WTC11 (cell line): ENCODE results near the gene TRRAP. TPM values are rescaled to one million over a fixed set of nuclear protein-coding genes. Genes with fewer than 3 reads are reported as not detected.

ENCODE experiments used
- ATAC-seq: fragments of 200-7000 bp; cut with Tn5 transposase; 2 replicates; pipeline ENCODE4 v1.10.0; 2021; ENCODE audit warnings: mild to moderate bottlenecking, moderate library complexity
- CTCF ChIA-PET: fragments of 300-600 bp; sonication (Branson Sonifier 250); formaldehyde crosslinking; loops from one replicate; lab custom pipeline; 2021; ENCODE audit warnings: antibody characterized with exemption; lab: Charles Lee
- POLR2A ChIA-PET: fragments of 350-600 bp; sonication (Branson Sonifier 250); formaldehyde crosslinking; loops from one replicate; lab custom pipeline; 2021; ENCODE audit warnings: antibody characterized with exemption; lab: Charles Lee
- DNase-seq: peaks from one replicate; pipeline ENCODE4 v3.0.0; 2021; ENCODE audit warnings: low spot score
- H3K27ac Mint-ChIP-seq: 2 replicates; pipeline ENCODE4 v1.8.0; 2021; ENCODE audit warnings: mixed read lengths
- H3K27me3 Mint-ChIP-seq: 2 replicates; pipeline ENCODE4 v1.8.0; 2021; ENCODE audit warnings: low read depth, mild to moderate bottlenecking, moderate library complexity, mixed read lengths
- H3K36me3 Mint-ChIP-seq: 2 replicates; pipeline ENCODE4 v1.8.0; 2021; ENCODE audit warnings: mixed read lengths
- H3K4me1 Mint-ChIP-seq: 2 replicates; pipeline ENCODE4 v1.8.0; 2022; ENCODE audit warnings: mixed read lengths
- H3K4me3 Mint-ChIP-seq: 2 replicates; pipeline ENCODE4 v1.8.0; 2021; ENCODE audit warnings: mild to moderate bottlenecking, moderate library complexity, mixed read lengths
- H3K9me3 Mint-ChIP-seq: 2 replicates; pipeline ENCODE4 v1.8.0; 2021; ENCODE audit warnings: mixed read lengths
- CTCF ChIP-seq: fragments of 200-600 bp; IDR thresholded peaks from 2 replicates; pipeline ENCODE4 v1.8.0; 2022; ENCODE audit warnings: antibody characterized with exemption
- FOXP1 ChIP-seq: sonication (generic); formaldehyde crosslinking; IDR thresholded peaks from 2 replicates; pipeline ENCODE4 v1.8.0; 2022; ENCODE audit warnings: missing genetic modification reagents, mild to moderate bottlenecking, moderate library complexity, borderline replicate concordance
- GTF2I ChIP-seq: fragments of 250-450 bp; sonication (Bioruptor Pico); conservative IDR thresholded peaks from 2 replicates; pipeline ENCODE4 v1.4.0; 2021; ENCODE audit warnings: mild to moderate bottlenecking
- JUN ChIP-seq: sonication (generic); formaldehyde crosslinking; IDR thresholded peaks from 2 replicates; pipeline ENCODE4 v1.8.0; 2023; ENCODE audit warnings: mild to moderate bottlenecking, missing genetic modification reagents
- MXD4 ChIP-seq: fragments of 250-450 bp; sonication (Bioruptor Pico); IDR thresholded peaks from 2 replicates; pipeline ENCODE4 v1.8.0; 2021; ENCODE audit warnings: mild to moderate bottlenecking, moderate library complexity, borderline replicate concordance
- NFE2L1 ChIP-seq: sonication (generic); formaldehyde crosslinking; IDR thresholded peaks from 2 replicates; pipeline ENCODE4 v1.8.1; 2023; ENCODE audit warnings: missing genetic modification reagents
- NFYB ChIP-seq: sonication (generic); formaldehyde crosslinking; conservative IDR thresholded peaks from 2 replicates; pipeline ENCODE4 v1.8.0; 2022; ENCODE audit warnings: low read depth, missing genetic modification reagents
- NR1H2 ChIP-seq: sonication (generic); formaldehyde crosslinking; IDR thresholded peaks from 2 replicates; pipeline ENCODE4 v1.9.0; 2021; ENCODE audit warnings: mild to moderate bottlenecking, moderate library complexity, missing genetic modification reagents
- NR2C2 ChIP-seq: sonication (generic); formaldehyde crosslinking; IDR thresholded peaks from 2 replicates; pipeline ENCODE4 v1.8.0; 2022; ENCODE audit warnings: mild to moderate bottlenecking, missing genetic modification reagents
- PRRX2 ChIP-seq: fragments of 250-450 bp; sonication (Bioruptor Pico); IDR thresholded peaks from 2 replicates; pipeline ENCODE4 v1.8.0; 2021; ENCODE audit warnings: mild to moderate bottlenecking
- RORB ChIP-seq: fragments of 250-450 bp; sonication (Bioruptor Pico); IDR thresholded peaks from 2 replicates; pipeline ENCODE4 v1.9.0; 2021; ENCODE audit warnings: mild to moderate bottlenecking
- ZNF416 ChIP-seq: fragments of 250-450 bp; sonication (Bioruptor Pico); IDR thresholded peaks from 2 replicates; pipeline ENCODE4 v1.9.0; 2021; ENCODE audit warnings: mild to moderate bottlenecking, inconsistent platforms
- ZNF423 ChIP-seq: fragments of 250-450 bp; sonication (Bioruptor Pico); IDR thresholded peaks from 2 replicates; pipeline ENCODE4 v2.1.2; 2022; ENCODE audit warnings: mild to moderate bottlenecking, moderate library complexity
- ZNF671 ChIP-seq: fragments of 250-450 bp; sonication (Bioruptor Pico); IDR thresholded peaks from 2 replicates; pipeline ENCODE4 v1.8.0; 2021; ENCODE audit warnings: mild to moderate bottlenecking
- total RNA-seq: library from RNA; stranded (reverse); gene quantifications from 3 replicates; pipeline ENCODE4 v1.2.3, GENCODE V29; 2021
- TF ChIP-seq, protein P1 (sequence below): sonication (generic); formaldehyde crosslinking; IDR thresholded peaks from 2 replicates; pipeline ENCODE4 v1.8.0; 2022; ENCODE audit warnings: mild to moderate bottlenecking, missing genetic modification reagents
- TF ChIP-seq, protein P2 (sequence below): sonication (generic); formaldehyde crosslinking; IDR thresholded peaks from 2 replicates; pipeline ENCODE4 v1.8.1; 2022; ENCODE audit warnings: mild to moderate bottlenecking, moderate library complexity, missing genetic modification reagents
- TF ChIP-seq, protein P3 (sequence below): sonication (generic); formaldehyde crosslinking; IDR thresholded peaks from 2 replicates; pipeline ENCODE4 v1.8.0; 2023; ENCODE audit warnings: missing genetic modification reagents
- TF ChIP-seq, protein P4 (sequence below): sonication (generic); formaldehyde crosslinking; IDR thresholded peaks from 2 replicates; pipeline ENCODE4 v1.8.1; 2023; ENCODE audit warnings: mild to moderate bottlenecking, missing genetic modification reagents, borderline replicate concordance

The TRRAP gene
- total RNA-seq, 1 experiment from 2014 or later = 46.5 TPM

DNA sequence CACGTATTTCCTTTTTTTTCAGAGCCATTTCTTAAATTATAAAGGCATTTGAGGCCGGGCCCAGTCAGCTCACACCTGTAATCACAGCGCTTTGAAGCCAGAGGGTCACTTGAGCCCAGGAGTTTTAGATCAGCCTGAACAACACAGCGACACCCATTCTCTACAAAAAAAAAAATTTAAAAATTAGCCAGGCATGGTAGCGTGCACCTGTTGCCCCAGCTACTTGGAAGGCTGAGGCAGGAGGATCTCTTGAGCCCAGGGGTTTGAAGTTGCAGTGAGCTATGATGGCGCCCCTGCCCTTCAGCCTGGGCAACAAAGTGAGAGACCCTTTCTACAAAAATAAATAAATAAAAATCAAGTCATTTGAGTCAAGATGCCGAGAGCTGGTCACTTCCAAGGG is 11.6 kb upstream of the TRRAP start:
- ChIA-PET POLR2A (no interaction called here), CTCF (interaction anchor here (0.6 to 2.2 kb wide), 2 partner anchors 35 to 464 kb away, joined by 4 to 7 read pairs; no protein-coding TSS in a partner anchor)
- ATAC-seq (no peak), DNase-seq (no peak)
- no peak for TF ChIP-seq ZNF671
- TF ChIP-seq JUN (CRISPR knock-in tag) = no peak
- TF ChIP-seq, protein P1, sequence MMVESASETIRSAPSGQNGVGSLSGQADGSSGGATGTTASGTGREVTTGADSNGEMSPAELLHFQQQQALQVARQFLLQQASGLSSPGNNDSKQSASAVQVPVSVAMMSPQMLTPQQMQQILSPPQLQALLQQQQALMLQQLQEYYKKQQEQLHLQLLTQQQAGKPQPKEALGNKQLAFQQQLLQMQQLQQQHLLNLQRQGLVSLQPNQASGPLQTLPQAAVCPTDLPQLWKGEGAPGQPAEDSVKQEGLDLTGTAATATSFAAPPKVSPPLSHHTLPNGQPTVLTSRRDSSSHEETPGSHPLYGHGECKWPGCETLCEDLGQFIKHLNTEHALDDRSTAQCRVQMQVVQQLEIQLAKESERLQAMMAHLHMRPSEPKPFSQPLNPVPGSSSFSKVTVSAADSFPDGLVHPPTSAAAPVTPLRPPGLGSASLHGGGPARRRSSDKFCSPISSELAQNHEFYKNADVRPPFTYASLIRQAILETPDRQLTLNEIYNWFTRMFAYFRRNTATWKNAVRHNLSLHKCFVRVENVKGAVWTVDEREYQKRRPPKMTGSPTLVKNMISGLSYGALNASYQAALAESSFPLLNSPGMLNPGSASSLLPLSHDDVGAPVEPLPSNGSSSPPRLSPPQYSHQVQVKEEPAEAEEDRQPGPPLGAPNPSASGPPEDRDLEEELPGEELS (CRISPR knock-in tag) = no peak
- TF ChIP-seq, protein P2, sequence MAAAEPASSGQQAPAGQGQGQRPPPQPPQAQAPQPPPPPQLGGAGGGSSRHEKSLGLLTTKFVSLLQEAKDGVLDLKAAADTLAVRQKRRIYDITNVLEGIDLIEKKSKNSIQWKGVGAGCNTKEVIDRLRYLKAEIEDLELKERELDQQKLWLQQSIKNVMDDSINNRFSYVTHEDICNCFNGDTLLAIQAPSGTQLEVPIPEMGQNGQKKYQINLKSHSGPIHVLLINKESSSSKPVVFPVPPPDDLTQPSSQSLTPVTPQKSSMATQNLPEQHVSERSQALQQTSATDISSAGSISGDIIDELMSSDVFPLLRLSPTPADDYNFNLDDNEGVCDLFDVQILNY (CRISPR knock-in tag) = no peak
- TF ChIP-seq ZNF423 (CRISPR knock-in tag) = no peak
- TF ChIP-seq GTF2I (CRISPR knock-in tag) = no peak
- TF ChIP-seq ZNF416 (CRISPR knock-in tag) = no peak
- TF ChIP-seq, protein P3, sequence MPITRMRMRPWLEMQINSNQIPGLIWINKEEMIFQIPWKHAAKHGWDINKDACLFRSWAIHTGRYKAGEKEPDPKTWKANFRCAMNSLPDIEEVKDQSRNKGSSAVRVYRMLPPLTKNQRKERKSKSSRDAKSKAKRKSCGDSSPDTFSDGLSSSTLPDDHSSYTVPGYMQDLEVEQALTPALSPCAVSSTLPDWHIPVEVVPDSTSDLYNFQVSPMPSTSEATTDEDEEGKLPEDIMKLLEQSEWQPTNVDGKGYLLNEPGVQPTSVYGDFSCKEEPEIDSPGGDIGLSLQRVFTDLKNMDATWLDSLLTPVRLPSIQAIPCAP = no peak
- TF ChIP-seq CTCF = no peak
- TF ChIP-seq FOXP1 (CRISPR knock-in tag) = no peak
- TF ChIP-seq NFYB (CRISPR knock-in tag) = no peak
- TF ChIP-seq NR1H2 (CRISPR knock-in tag) = no peak
- no peak for TF ChIP-seq MXD4 (CRISPR knock-in tag)
- TF ChIP-seq, protein P4, sequence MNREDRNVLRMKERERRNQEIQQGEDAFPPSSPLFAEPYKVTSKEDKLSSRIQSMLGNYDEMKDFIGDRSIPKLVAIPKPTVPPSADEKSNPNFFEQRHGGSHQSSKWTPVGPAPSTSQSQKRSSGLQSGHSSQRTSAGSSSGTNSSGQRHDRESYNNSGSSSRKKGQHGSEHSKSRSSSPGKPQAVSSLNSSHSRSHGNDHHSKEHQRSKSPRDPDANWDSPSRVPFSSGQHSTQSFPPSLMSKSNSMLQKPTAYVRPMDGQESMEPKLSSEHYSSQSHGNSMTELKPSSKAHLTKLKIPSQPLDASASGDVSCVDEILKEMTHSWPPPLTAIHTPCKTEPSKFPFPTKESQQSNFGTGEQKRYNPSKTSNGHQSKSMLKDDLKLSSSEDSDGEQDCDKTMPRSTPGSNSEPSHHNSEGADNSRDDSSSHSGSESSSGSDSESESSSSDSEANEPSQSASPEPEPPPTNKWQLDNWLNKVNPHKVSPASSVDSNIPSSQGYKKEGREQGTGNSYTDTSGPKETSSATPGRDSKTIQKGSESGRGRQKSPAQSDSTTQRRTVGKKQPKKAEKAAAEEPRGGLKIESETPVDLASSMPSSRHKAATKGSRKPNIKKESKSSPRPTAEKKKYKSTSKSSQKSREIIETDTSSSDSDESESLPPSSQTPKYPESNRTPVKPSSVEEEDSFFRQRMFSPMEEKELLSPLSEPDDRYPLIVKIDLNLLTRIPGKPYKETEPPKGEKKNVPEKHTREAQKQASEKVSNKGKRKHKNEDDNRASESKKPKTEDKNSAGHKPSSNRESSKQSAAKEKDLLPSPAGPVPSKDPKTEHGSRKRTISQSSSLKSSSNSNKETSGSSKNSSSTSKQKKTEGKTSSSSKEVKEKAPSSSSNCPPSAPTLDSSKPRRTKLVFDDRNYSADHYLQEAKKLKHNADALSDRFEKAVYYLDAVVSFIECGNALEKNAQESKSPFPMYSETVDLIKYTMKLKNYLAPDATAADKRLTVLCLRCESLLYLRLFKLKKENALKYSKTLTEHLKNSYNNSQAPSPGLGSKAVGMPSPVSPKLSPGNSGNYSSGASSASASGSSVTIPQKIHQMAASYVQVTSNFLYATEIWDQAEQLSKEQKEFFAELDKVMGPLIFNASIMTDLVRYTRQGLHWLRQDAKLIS (CRISPR knock-in tag) = no peak
- TF ChIP-seq NFE2L1 (CRISPR knock-in tag) = no peak
- H3K27me3 Mint-ChIP-seq = peaks cover 43% of the 10 kb centered on the region
- H3K4me3 Mint-ChIP-seq = no peak overlapping the region
- H3K27ac Mint-ChIP-seq = no peak overlapping the region
- H3K4me1 Mint-ChIP-seq = 0 out of 2 replicates have a peak, but pooled peaks cover 3% of the 10 kb centered on the region
- no peaks in the 10 kb centered on the region for H3K9me3 Mint-ChIP-seq
- H3K36me3 Mint-ChIP-seq = no peaks in the 10 kb centered on the region

GRCh38 chr7:98868450-98868849 is 9.9 kb upstream of the TRRAP start:
- Mint-ChIP-seq H3K4me3 (peak overlapping the region; percentile 62; the same call in 1 of the 2 replicates), H3K9me3 (no peaks in the 10 kb centered on the region), H3K36me3 (no peaks in the 10 kb centered on the region), H3K4me1 (0 out of 2 replicates have a peak, but pooled peaks cover 3% of the 10 kb centered on the region), H3K27ac (no peak overlapping the region), H3K27me3 (peaks cover 50% of the 10 kb centered on the region)
- ChIA-PET POLR2A (interaction anchor here (1.3 kb wide), 1 partner anchor 10 kb away, joined by 3 read pairs; the partner anchor contains the start of gene TRRAP), CTCF (no interaction called here)
- ATAC-seq (no peak), DNase-seq (no peak)
- TF ChIP-seq MXD4 (CRISPR knock-in tag) = no peak
- no peak for TF ChIP-seq RORB (CRISPR knock-in tag)
- TF ChIP-seq NR2C2 (CRISPR knock-in tag) = no peak
- no peak for TF ChIP-seq PRRX2
